Neural crest cell (in vitro differentiated cells): ENCODE data around the gene MAPK14. TPM values are rescaled to one million over a fixed set of nuclear protein-coding genes. Genes with fewer than 3 reads are reported as not detected.

Experiments used
- DNase-seq: peaks from one replicate; pipeline ENCODE4 v3.0.0; 2021; ENCODE audit warnings: low read depth, mixed read lengths, low spot score
- H3K27ac Mint-ChIP-seq: one replicate; pipeline ENCODE4 v1.8.0; 2021; ENCODE audit warnings: mild to moderate bottlenecking, mixed read lengths; ENCODE audit not compliant: unreplicated experiment
- H3K27me3 Mint-ChIP-seq: 2 replicates; pipeline ENCODE4 v1.8.0; 2021; ENCODE audit warnings: low read depth, mild to moderate bottlenecking, mixed read lengths
- H3K36me3 Mint-ChIP-seq: 2 replicates; pipeline ENCODE4 v1.8.0; 2021; ENCODE audit warnings: low read depth, mild to moderate bottlenecking, mixed read lengths
- H3K4me1 Mint-ChIP-seq: 2 replicates; pipeline ENCODE4 v1.8.0; 2021; ENCODE audit warnings: mixed read lengths
- H3K4me3 Mint-ChIP-seq: one replicate; pipeline ENCODE4 v1.8.0; 2021; ENCODE audit warnings: mild to moderate bottlenecking, mixed read lengths
- H3K9me3 Mint-ChIP-seq: 2 replicates; pipeline ENCODE4 v1.8.0; 2021; ENCODE audit warnings: mixed read lengths
- total RNA-seq: library from RNA; stranded (reverse); gene quantifications from 2 replicates; pipeline ENCODE4 v1.2.1, GENCODE V29; 2021
- TF ChIP-seq, protein P1 (sequence below): fragments of 200-600 bp; sonication (generic); conservative IDR thresholded peaks from 2 replicates; pipeline ENCODE4 v1.5.0; 2021; ENCODE audit warnings: antibody characterized with exemption, mild to moderate bottlenecking

Gene MAPK14
- total RNA-seq, 1 donor from 2014 or later: 31.6 TPM

DNA sequence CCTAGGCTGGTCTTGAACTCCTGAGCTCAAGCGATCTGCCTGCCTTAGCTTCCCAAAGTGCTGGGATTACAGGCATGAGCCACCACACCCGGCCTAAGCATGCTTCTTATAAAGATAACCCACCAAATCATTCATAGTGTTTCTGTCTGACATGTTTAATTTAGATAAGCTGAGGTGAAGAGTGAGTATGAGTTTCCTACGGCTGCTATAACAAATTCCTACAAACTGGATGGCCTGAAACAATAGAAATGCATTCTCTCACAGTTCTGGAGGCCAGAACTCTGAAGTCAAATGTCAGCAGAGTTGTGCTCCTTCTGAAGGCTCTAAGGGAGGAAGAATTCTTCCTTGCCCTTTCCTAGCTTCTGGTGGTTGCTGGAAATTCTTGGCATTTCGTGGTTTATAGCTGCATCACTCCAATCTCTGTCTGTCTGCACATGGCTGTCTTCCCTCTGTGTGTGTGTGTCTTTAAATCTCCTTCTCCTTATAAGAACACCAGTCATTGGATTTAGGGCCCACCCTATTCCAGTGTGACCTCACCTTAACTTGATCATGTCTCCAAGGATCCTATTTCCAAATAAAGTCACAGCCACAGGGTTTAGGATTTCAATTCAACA lies 132.6 kb downstream of the MAPK14 start:
- Mint-ChIP-seq H3K4me3 (no peak overlapping the region), H3K4me1 (no peaks in the 10 kb centered on the region)

More for the DNA sequence above, 132.6 kb downstream of the MAPK14 start:
- H3K9me3 Mint-ChIP-seq: peaks cover 7% of the 10 kb centered on the region
- no peak overlapping the region for H3K27ac Mint-ChIP-seq
- TF ChIP-seq, protein P1, sequence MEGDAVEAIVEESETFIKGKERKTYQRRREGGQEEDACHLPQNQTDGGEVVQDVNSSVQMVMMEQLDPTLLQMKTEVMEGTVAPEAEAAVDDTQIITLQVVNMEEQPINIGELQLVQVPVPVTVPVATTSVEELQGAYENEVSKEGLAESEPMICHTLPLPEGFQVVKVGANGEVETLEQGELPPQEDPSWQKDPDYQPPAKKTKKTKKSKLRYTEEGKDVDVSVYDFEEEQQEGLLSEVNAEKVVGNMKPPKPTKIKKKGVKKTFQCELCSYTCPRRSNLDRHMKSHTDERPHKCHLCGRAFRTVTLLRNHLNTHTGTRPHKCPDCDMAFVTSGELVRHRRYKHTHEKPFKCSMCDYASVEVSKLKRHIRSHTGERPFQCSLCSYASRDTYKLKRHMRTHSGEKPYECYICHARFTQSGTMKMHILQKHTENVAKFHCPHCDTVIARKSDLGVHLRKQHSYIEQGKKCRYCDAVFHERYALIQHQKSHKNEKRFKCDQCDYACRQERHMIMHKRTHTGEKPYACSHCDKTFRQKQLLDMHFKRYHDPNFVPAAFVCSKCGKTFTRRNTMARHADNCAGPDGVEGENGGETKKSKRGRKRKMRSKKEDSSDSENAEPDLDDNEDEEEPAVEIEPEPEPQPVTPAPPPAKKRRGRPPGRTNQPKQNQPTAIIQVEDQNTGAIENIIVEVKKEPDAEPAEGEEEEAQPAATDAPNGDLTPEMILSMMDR: no peak
- DNase-seq: no peak
- H3K27me3 Mint-ChIP-seq: no peaks in the 10 kb centered on the region
- H3K36me3 Mint-ChIP-seq: no peaks in the 10 kb centered on the region

Other genes starting within 250 kb of the MAPK14 start
- not detected in 2 replicates for gene CLPSL1, start 246.8 kb upstream of the MAPK14 start, total RNA-seq
- gene CLPS, start 230.5 kb upstream of the MAPK14 start, total RNA-seq: not detected in 2 replicates
- gene LHFPL5, start 222.5 kb upstream of the MAPK14 start, total RNA-seq: not detected in 2 replicates
- gene SRPK1, start 106.7 kb upstream of the MAPK14 start, total RNA-seq: 105 and 113 TPM in 2 replicates
- 0.14 and 0.33 TPM in 2 replicates for gene SLC26A8, start 3.2 kb upstream of the MAPK14 start, total RNA-seq
- 2.0 TPM in 2 replicates for gene MAPK13, start 102.7 kb downstream of the MAPK14 start, total RNA-seq
- 54.1 and 57.3 TPM in 2 replicates for gene BRPF3, start 168.9 kb downstream of the MAPK14 start, total RNA-seq
- gene PNPLA1, start 242.3 kb downstream of the MAPK14 start, total RNA-seq: not detected in 2 replicates